ENCODE measurements around the gene POTEJ.
"Not testable (repeated sequence)": the region's sequence is repeated elsewhere in the genome, so short reads cannot be mapped to it uniquely, and the experiment has no call there.

POTEJ gene

GRCh38 chr2:130611140-130611539, at the start of gene POTEJ:
Gene POTEJ (plus strand): TSS chr2:130611440. CDS start chr2:130611533, 93 bp downstream.
- not testable (repeated sequence) for DNase-seq

- DNase-seq: not testable (repeated sequence)
Observed at GRCh38 chr2:130566165-130566564, 45.1 kb upstream of the POTEJ start.

- not testable (repeated sequence) for DNase-seq
Observed at GRCh38 chr2:130571929-130572328, 39.3 kb upstream of the POTEJ start.

GRCh38 chr2:130574230-130574629, 37.0 kb upstream of the POTEJ start:
- DNase-seq: not testable (repeated sequence)

GRCh38 chr2:130576209-130576784, 34.9 kb upstream of the POTEJ start:
- DNase-seq: not testable (repeated sequence)

- not testable (repeated sequence) for DNase-seq
Observed at GRCh38 chr2:130577559-130577958, 33.7 kb upstream of the POTEJ start.

GRCh38 chr2:130579121-130579520, 32.1 kb upstream of the POTEJ start:
- DNase-seq: not testable (repeated sequence)

- not testable (repeated sequence) for DNase-seq
Observed at GRCh38 chr2:130581491-130581890, 29.7 kb upstream of the POTEJ start.

- DNase-seq: not testable (repeated sequence)
Observed at GRCh38 chr2:130582970-130583369, 28.3 kb upstream of the POTEJ start.

- not testable (repeated sequence) for DNase-seq
Observed at GRCh38 chr2:130583582-130583981, 27.7 kb upstream of the POTEJ start.

GRCh38 chr2:130584726-130585125, 26.5 kb upstream of the POTEJ start:
- not testable (repeated sequence) for DNase-seq

GRCh38 chr2:130588688-130589458, 22.4 kb upstream of the POTEJ start:
- DNase-seq: not testable (repeated sequence)

- not testable (repeated sequence) for DNase-seq
Observed at GRCh38 chr2:130590170-130590841, 20.9 kb upstream of the POTEJ start.

- DNase-seq: not testable (repeated sequence)
Observed at GRCh38 chr2:130590842-130591359, 20.3 kb upstream of the POTEJ start.

GRCh38 chr2:130592791-130593414, 18.3 kb upstream of the POTEJ start:
- not testable (repeated sequence) for DNase-seq

GRCh38 chr2:130594011-130594410, 17.2 kb upstream of the POTEJ start:
- not testable (repeated sequence) for DNase-seq

- not testable (repeated sequence) for DNase-seq
Observed at GRCh38 chr2:130596757-130597156, 14.5 kb upstream of the POTEJ start.

- DNase-seq: not testable (repeated sequence)
Observed at GRCh38 chr2:130597994-130598393, 13.2 kb upstream of the POTEJ start.

GRCh38 chr2:130598463-130598862, 12.8 kb upstream of the POTEJ start:
- DNase-seq: not testable (repeated sequence)

GRCh38 chr2:130599393-130599792, 11.8 kb upstream of the POTEJ start, which contains the start of gene CFC1:
Gene CFC1 (minus strand): TSS chr2:130599575. CDS start chr2:130599287, 288 bp downstream.
- DNase-seq: not testable (repeated sequence)

GRCh38 chr2:130599926-130600325, 11.3 kb upstream of the POTEJ start:
- DNase-seq: not testable (repeated sequence)

GRCh38 chr2:130601648-130602302, 9.5 kb upstream of the POTEJ start:
- DNase-seq: not testable (repeated sequence)
